Measurements from ENCODE around the gene POU6F2.

- no peak for TF ChIP-seq TAF1 (IDR thresholded peaks at IDR 0.05; ENCODE audit: control insufficient read depth, extremely low read depth, insufficient read depth, low read length, severe bottlenecking)
- no peak for TF ChIP-seq FOSL1 (tag; conservative IDR thresholded peaks at IDR 0.05)
- no peak for TF ChIP-seq MYBL2 (IDR thresholded peaks at IDR 0.05; ENCODE audit: low read depth)
- no peak for TF ChIP-seq MYBL2 (CRISPR knock-in tag; IDR thresholded peaks at IDR 0.05; ENCODE audit: borderline replicate concordance)
- TF ChIP-seq SMAD4 (CRISPR knock-in tag; conservative IDR thresholded peaks at IDR 0.05): no peak
- TF ChIP-seq ATF7 (IDR thresholded peaks at IDR 0.05): no peak
- no peak for TF ChIP-seq ZBTB11 (CRISPR knock-in tag; IDR thresholded peaks at IDR 0.05)
Observed at GRCh38 chr7:39094731-39095130, 117.0 kb downstream of the POU6F2 start.
